ENCODE results near the gene HSD17B14. TPM values are rescaled to one million over a fixed set of nuclear protein-coding genes. Genes with fewer than 3 reads are reported as not detected.
A peak's percentile ranks its signal among the peaks of the same experiment; 100 is the strongest.

Gene HSD17B14
- total and polyA plus RNA-seq, 9 of the 15 experiments (the other 6 are each of a cell fraction or from before 2014, with no cell fraction given): 0.16 TPM; not detected in 8

GRCh38 chr19:48780631-48781391 lies 55.5 kb downstream of the HSD17B14 start (continued):
- TF ChIP-seq U2AF2 (optimal IDR thresholded peaks at IDR 0.05; ENCODE audit: low read depth, low read length) (no peak), CTCF (IDR thresholded peaks at IDR 0.05 in 2 of 3, conservative IDR thresholded peaks at IDR 0.05 in 1 of 3; ENCODE audit: insufficient read depth in 2 of 3, low read depth in 1 of 3, low read length in 3 of 3) (no peak), CREM (IDR thresholded peaks at IDR 0.05; ENCODE audit: low read depth) (peak; percentile 24; the same call in 1 of the 2 replicates), DLX4 (CRISPR knock-in tag; IDR thresholded peaks at IDR 0.05) (no peak), PRMT5 (CRISPR knock-in tag; IDR thresholded peaks at IDR 0.05) (no peak), MTA1 (IDR thresholded peaks at IDR 0.05; ENCODE audit: borderline replicate concordance) (peak; percentile 81; the same call in 1 of the 2 replicates), ZEB2 (IDR thresholded peaks at IDR 0.05) (peak; percentile 93), GTF2F1 (IDR thresholded peaks at IDR 0.05; ENCODE audit: low read depth, low read length) (no peak), CCNT2 (IDR thresholded peaks at IDR 0.05; ENCODE audit: borderline replicate concordance, extremely low read depth, insufficient read length, low read depth, low read length) (no peak), CBFA2T3 (IDR thresholded peaks at IDR 0.05) (no peak), XRCC3 (IDR thresholded peaks at IDR 0.05) (no peak), LCOR (CRISPR knock-in tag; IDR thresholded peaks at IDR 0.05) (peak; percentile 76; the same call in 1 of the 2 replicates), TRIM28 (IDR thresholded peaks at IDR 0.05) (no peak), ZNF507 (tag; conservative IDR thresholded peaks at IDR 0.05) (no peak), TSC22D4 (tag; IDR thresholded peaks at IDR 0.05) (no peak), NFRKB (IDR thresholded peaks at IDR 0.05; ENCODE audit: low read depth) (0 out of 2 replicates have a peak, but pooled peaks have one; percentile 35)
- TF ChIP-seq, protein P1, sequence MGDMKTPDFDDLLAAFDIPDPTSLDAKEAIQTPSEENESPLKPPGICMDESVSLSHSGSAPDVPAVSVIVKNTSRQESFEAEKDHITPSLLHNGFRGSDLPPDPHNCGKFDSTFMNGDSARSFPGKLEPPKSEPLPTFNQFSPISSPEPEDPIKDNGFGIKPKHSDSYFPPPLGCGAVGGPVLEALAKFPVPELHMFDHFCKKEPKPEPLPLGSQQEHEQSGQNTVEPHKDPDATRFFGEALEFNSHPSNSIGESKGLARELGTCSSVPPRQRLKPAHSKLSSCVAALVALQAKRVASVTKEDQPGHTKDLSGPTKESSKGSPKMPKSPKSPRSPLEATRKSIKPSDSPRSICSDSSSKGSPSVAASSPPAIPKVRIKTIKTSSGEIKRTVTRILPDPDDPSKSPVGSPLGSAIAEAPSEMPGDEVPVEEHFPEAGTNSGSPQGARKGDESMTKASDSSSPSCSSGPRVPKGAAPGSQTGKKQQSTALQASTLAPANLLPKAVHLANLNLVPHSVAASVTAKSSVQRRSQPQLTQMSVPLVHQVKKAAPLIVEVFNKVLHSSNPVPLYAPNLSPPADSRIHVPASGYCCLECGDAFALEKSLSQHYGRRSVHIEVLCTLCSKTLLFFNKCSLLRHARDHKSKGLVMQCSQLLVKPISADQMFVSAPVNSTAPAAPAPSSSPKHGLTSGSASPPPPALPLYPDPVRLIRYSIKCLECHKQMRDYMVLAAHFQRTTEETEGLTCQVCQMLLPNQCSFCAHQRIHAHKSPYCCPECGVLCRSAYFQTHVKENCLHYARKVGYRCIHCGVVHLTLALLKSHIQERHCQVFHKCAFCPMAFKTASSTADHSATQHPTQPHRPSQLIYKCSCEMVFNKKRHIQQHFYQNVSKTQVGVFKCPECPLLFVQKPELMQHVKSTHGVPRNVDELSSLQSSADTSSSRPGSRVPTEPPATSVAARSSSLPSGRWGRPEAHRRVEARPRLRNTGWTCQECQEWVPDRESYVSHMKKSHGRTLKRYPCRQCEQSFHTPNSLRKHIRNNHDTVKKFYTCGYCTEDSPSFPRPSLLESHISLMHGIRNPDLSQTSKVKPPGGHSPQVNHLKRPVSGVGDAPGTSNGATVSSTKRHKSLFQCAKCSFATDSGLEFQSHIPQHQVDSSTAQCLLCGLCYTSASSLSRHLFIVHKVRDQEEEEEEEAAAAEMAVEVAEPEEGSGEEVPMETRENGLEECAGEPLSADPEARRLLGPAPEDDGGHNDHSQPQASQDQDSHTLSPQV (IDR thresholded peaks at IDR 0.05): peak; percentile 91
- TF ChIP-seq, protein P2, sequence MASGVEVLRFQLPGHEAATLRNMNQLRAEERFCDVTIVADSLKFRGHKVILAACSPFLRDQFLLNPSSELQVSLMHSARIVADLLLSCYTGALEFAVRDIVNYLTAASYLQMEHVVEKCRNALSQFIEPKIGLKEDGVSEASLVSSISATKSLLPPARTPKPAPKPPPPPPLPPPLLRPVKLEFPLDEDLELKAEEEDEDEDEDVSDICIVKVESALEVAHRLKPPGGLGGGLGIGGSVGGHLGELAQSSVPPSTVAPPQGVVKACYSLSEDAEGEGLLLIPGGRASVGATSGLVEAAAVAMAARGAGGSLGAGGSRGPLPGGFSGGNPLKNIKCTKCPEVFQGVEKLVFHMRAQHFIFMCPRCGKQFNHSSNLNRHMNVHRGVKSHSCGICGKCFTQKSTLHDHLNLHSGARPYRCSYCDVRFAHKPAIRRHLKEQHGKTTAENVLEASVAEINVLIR (CRISPR knock-in tag; IDR thresholded peaks at IDR 0.05): no peak

Measured in K562 (cell line).